HG02759 (cell line): ENCODE data around the gene BBS9.
A peak's percentile ranks its signal among the peaks of the same experiment; 100 is the strongest.
"Not testable (repeated sequence)": the region's sequence is repeated elsewhere in the genome, so short reads cannot be mapped to it uniquely, and the experiment has no call there.

Source experiments
- ATAC-seq: cut with Tn5 transposase; IDR thresholded peaks from one replicate; pipeline ENCODE4 v1.9.1; 2021; ENCODE audit warnings: mild to moderate bottlenecking, moderate library complexity; ENCODE audit not compliant: unreplicated experiment

Gene BBS9

DNA sequence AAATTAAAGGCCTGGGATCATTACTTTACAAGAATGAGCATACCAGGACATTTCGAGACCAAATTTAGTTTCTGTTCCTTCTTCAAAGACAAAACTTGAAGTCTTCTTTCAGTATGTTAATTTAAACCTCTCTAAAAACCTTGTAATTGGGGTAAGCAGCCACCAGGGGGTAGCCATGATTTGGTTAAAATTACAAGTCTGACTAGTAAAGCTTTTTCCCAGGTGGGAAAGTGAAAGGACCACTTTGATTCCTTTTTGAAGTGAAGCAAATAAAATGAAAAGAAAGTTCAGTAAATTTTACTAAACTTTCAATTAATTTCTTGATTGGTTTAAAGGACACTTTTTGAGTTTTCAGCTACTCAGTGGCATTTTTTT is 294.3 kb downstream of the BBS9 start:
- peak; percentile 86 for ATAC-seq

DNA sequence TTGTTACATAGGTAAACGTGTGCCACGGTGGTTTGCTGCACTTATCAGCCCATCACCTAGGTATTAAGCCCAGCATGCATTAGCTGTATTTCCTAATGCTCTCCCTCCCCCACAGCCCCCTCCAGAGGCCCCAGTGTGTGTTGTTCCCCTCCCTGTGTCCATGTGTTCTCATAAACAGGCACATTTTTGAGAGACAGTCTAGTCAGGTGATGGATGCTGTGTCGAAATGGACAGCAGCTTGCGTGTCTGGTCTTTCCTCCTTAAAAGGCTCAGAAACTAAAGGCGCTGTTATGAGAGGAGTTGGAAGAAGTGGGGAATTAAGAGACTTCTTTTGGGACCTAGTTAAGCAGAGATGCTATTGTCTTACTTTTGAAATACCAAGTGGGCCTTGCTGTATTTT is 296.0 kb downstream of the BBS9 start:
- ATAC-seq, result no peak

DNA sequence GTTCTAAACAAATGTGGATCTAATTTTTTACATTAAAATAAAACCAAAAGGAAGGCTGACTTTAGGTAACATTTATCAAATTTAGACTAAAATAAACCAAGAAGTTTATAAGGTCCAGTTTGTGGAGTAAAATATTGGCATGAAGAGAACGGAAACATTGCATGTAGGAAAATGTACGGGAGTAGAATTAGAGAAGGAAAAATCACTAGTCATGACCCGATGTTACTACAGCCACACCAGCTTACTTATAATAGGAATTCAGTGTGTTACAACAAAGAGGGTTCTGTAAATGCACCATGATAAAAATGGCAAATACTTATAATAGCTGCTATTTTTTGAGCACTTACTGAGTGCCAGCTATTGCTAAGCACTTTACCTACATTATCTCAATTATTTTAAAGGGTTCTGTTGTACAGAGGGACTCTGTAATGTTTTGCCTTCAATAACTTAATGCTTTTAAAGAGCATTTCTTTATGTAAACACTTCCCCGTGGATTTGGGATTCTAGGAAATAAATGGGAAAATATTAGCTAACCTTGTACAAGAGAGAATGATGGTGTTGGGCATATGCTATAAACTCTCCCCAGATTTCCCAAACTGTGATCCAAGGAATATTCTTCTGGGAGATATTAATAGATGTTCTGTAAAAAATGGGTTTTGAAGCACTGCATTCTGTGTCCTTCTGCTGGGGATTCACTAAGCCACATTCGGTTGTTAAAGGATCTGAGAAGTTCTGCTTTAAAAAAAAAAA is 296.7 kb downstream of the BBS9 start:
- no peak for ATAC-seq

DNA sequence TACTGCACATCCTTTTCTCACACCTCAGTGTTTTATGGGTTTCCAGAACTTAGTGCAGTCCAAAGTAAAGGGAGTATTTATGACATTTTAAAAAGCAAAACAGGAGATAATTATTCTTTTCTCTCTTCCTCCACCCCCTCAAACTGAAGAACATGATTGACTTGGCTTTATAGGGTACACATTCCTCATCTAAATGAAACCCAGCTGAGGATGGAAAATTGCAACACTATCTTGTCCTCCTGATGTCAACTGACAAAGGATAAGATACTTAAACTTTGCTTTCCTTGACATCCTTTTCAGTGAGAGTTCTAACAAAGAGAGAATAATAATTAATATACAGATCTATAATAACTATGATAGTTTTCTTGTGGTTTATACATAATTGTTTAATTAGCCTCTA is 299.1 kb downstream of the BBS9 start:
- no peak for ATAC-seq

DNA sequence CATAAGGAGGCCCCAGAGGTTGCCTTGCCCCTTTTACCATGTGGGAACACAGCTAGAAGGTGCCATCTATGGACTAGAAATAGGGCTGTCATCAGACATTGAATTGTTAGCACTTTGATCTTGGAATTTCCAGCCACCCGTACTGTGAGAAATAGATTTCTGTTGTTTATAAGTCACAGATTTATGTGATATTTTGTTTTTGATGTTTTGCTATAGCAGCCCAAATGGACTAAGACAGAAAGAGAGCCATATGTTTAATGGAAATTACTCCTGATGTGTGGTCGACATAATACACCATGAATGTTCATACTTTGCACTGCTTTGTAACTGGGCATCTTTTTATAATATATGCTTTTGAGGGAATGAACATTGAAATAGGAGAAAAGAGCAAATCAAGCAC is 302.2 kb downstream of the BBS9 start:
- ATAC-seq, result no peak

DNA sequence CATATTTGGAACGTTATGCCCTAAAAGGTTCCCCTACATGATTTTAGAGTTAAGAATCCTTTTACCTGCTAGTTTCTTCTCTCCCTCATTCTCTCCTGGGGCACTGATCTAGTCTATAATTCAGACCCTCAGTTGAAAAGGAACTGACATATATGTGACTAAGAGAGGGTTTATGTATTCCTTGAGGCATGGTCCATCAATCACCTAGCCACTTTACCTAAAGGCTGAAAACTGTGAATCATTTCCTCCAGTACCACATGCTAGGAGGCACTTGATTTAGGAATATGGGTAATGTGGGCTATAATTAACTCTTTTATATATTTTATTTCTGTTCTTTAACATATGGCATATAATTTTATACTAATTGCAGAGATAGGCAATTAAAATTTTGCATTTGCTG is 303.5 kb downstream of the BBS9 start:
- ATAC-seq, result no peak

DNA sequence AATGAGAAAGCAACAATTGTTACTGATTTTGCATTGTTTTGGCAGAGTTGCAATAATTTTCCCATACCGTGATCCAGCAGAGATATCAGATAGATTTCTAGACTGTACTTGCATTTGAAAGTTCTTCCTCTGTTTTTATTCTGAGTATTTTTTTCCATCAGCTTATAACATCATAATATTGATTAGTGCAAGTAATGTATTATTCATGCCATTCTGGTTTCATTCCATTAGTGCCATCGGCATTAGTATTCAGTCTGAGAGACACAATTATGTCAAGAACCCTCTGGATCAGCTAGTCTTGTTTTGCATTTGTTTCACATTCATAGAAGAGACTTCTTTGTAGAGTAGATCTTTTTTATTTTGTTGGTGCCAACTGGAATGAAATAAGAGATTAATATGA is 304.0 kb downstream of the BBS9 start:
- ATAC-seq, result no peak

DNA sequence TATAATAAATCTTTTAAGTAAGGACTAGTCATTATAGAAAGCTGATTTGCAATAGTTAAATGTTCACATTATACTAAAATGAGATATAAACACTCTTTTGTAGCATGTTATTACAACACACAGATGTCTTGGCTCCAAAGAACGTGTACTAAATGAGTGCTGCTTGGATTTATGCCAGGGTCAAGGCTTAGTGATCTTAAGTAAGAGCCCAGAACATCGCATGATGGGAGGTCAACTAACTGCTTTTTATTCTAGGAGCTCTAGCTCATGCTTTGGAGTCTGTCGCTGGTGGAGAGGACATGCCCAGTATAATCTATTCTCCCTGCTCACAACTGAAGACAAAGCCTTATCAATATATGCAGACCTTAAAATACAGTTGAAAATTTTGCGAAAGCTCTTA is 315.1 kb downstream of the BBS9 start:
- ATAC-seq, result no peak

DNA sequence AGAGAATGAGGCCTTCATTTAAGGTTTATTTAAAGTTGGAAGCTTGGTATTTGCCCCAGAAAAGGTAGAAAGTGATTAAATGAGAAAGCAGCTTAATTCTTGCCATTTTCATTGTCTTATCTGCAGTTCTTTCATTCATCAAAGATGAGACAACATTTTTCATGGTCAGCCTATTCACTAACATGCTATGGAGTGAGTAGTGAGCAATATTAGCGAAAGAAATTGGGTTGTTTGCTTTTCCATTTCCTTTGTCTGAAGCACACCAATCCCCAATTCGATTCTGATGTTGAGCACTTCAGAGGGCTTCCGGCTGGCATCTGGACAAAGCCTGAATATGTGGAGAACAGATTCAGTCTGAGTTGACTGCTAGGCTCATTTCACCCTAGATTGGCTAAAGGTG is 317.2 kb downstream of the BBS9 start:
- ATAC-seq, result no peak

DNA sequence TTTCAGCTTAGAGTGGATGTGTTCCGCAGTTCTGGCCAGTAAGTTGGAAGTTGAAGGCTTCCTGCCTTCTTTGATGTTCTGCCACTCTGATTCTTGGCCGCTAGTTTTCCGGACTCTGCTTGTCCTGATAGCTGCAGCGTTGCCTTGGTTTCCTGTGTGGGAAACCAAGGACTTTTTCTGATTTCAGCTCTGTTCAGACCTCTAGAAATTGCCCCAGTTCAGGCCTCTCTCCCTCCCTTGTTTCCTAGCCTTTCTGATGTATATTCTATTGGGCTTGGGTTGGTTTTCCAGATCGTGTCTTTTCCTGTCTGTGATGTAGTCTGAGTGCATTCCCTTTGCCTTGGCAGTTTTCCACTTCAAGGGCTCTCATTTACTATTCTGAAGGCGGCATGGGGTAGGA is 318.7 kb downstream of the BBS9 start:
- ATAC-seq, result no peak

DNA sequence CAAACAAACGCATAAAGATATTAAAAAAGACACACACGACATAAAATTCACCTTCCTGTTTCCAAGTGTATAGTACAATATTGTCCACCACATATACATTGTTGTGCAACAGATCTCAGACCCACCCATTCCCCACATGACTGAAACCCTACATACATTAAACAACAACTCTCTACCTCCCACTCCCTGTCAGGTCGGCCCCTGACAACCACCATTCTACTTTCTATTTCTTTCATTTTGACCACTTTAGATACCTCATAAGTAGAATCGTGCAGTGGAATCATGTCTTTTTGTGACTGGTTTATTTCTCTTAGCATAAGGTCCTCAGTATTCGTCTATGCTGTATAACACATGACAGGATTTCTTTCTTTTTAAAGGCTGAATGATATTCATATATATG is 320.5 kb downstream of the BBS9 start:
- ATAC-seq, result no peak

DNA sequence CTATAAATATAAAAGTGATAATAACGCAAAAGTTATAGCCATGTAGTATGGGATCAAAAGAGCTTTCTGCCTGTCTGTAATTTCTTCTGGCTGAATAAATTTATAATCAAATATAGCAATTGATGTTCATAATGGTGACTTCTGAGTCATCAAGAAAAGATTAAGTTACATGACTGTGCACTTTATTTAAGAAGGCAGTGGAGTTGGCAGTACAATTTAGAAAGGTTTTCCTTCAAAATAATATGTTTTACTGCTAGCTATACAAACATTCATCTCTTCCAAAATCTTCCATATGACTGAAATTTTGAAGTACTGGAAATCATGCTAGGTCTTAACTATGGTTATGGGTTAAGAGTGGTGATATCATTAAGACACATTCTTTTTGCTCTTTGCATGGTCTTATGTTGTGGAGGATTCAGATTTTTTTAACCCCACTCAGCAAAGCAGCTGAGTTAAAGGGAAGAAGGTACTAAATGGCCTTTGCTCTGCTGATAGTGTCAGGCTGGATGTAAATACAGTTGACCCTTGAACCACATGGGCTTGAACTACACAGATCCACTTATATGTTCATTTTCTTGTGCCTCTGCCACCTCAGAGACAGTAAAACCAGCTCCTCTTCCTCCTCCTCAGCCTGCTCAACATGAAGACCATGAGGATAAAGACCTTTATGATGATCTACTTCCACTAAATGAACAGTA is 323.6 kb downstream of the BBS9 start:
- no peak for ATAC-seq

DNA sequence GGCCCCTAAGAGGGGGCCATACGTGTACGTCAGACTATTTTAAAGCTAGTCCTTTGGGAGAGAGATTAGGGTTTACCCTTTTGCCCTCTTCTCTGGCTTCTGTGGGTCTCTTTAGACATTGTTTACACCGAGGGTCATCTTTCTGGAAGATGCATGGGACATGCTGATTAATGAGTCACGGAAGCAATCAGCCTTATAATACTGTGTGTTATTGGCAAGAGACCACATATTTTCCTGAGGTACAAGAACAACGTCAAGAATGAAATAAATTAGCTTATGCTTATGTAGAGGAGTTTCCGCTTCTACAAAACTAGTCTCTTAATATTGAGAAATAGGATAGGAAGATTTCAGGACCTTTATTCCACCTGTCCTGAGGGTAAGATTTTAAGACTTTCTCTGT is 327.7 kb downstream of the BBS9 start:
- no peak for ATAC-seq

DNA sequence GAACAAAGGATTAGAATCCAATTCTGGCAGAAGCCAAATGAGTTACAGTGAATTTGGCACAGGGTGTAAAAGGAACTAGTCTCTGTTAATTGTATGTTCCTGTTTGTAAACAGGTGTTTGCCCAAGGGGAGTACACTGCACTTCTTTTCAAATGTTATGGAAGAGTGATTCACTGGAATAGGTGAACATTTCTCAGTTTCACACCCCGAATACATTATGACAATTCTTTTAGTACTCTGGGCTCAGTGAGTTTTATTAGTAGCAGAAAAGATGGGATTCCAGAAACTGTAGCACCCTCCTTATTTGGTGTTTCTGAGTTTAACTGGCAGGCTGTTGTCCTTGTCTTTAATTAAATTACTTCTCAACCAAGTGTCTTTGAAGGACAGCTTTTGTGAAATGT is 329.2 kb downstream of the BBS9 start:
- ATAC-seq, result no peak

DNA sequence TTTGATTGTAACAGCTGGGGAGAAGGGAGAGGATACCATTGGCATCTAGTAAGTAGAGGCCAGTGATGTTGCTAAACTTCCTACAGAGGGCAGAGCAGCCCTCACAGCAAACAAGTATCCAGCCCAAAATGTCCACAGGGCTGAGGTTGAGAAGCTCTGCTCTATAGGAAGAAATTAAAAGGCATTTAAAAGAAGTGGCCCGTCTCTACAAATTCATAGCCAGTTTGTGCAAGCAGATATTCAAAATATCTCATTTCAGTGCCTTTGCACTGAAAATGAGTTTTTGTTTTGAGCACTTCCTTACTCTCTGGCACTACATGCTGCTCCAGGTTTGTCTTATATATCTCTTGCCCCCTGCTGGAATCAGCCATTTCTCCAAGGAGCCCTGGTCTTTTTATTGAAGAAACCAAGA is 330.0 kb downstream of the BBS9 start:
- no peak for ATAC-seq

DNA sequence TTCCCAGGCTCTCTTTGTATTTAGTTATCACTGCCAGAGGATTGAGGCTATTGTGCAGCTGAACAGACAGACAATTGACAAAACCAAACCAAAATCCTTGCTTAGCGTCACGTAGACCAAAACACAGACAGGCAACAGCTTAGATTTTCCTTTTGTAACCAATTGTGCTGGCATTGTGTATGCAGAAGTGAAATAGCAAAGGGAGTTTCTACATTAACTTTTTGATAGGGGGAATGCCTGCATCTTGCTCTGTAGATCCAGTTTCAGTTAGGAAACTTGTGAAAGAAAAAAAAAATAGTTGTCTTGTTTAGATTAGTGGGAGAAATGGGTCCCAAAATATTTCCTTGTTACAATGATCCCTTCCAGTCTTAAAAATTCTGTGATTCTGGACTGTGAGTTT is 333.8 kb downstream of the BBS9 start:
- ATAC-seq, result no peak

DNA sequence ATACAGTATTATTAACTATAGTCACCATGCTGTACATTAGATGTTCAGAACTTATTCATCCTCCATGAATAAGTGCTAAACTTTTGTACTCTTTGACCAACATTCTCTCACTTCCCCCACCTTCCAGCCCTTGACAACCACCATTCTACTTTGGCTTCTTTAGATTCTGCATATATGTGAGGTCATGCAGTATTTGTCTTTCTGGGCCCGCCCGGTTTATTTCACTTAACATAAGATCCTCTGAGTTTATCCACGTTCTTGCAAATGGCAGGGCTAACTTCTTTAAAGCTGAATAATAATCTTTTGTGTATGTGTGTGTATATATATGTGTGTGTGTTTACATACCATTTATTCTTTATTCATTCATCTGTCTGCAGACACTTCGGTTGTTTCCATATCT is 336.8 kb downstream of the BBS9 start:
- no peak for ATAC-seq

DNA sequence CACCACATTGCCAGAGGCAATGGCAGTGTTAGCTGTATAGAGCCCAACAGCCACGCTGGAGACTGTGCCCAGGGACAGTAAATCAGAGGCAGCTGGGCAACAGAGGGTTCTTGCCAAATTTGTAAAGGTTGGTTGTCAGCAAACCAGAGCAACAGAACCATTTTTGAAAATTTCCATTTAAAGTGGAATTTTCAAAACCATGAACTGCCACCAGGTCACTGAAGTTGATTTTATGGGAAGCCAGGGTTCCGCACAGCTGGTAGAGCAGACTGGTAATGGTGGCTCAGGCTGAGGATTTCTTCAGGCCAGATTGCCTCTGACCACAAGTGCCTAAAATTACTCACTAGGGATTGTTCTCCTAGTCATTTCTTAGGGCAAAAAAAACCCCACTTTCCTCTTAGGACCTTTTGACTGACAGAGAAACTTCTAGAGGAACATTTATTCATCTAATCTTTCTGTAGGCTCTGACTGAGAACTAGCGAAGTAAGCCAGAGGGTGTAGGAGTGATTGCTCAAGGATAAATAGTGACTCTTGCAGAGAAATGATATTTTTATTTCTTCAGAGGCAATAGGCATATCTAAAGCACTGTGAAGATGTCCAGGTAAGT is 342.4 kb downstream of the BBS9 start:
- peak; percentile 73 for ATAC-seq

DNA sequence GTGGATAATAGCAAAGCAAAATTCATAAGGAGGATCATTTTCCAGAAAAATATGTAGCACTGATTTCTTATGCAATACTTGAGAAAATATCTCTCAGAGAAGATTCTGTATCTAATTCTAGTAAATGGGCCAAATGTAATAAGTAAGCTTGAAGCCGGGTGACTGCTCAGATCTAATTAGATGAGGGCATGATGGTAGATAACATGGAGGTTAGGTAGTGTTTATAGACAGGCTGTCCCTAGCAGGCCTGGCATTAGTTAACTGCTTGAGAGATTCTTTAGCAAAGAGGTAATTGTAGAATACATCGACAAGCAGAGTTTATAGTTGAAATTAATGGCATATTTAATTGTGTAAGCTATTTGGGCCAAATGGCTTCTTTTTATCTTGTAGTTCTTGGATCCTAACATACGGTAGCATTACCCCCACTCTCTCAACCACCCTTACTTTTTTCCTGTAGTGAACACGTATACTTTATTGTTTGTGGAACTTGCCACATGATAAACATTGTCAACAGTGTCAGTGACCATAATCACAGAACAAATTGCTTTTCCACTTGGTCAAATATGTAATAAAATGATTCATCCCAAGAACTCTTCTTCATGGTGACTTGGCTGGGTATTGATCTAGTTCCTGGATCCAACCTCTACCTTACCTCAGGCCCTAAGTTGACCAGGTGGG is 343.1 kb downstream of the BBS9 start:
- ATAC-seq, result no peak

DNA sequence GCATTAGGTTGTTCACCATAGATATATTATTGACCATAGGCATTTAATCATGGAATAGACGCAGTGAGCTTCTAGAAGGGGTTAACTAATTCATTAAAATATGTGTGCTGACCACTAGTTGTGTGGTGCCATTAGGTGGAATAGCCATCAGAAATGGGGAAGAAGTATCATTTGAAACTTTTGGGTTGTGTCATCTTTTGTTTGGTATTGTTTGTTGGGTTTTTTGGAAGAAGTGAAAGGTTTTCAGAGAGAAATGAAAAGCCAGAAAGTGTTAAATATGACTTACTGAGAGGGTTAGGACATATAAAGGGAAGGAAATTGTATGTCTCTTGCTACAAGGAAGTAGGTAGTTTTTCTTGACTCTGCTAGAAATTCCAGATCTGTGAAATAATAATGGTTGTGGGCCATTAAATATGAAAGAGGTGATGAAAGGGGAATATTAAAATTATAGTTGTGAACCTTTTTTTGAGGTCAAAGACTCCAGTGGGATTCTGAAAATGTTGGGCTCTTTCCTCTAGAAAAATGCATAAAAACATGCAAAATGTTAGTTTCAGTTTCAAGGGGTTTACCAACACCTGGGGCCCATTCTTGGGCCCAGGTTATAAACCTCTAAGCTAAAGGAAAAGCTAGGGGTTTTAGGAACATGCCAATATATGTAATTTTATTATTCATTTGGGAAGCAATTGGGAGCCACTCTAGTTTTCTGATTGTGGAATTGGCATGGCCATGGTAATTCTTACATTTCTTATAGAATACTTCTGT is 348.5 kb downstream of the BBS9 start:
- no peak for ATAC-seq

DNA sequence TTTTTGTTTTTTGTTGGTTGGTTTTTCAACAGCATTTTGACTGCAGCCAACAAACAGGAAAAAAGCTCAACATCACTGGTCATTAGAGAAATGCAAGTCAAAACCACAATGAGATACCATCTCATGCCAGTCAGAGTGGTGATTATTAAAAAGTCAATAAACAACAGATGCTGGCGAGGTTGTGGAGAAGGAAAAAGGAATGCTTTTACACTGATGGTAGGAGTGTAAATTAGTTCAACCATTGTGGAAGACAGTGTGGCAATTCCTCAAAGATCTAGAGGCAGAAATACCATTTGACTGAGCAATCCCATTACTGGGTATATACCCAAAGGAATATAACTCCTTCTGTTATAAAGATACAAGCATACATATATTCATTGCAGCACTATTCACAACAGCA is 355.1 kb downstream of the BBS9 start:
- not testable (repeated sequence) for ATAC-seq
